Measurements from ENCODE around the gene UPK1B. TPM values are rescaled to one million over a fixed set of nuclear protein-coding genes. Genes with fewer than 3 reads are reported as not detected.

UPK1B gene
- total and polyA plus RNA-seq, 4 donors: 0.21 to 2.1 (median 0.56) TPM

DNA sequence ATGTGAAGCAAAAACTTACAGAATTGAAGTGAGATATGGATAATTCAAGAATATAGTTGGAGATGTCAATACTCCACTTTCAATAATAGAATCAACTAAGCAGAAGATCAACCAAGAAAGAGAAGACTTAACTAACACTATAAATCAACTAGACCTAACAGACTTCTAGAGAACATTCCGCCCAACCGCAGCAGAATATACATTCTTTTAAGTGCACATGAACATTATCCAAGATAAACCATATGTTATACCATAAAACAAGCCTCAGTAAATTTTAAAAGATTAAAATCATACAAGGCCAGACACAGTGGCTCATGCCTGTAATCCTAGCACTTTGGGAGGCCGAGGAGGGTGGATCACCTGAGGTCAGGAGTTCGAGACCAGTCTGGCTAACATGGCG, 32.9 kb upstream of the UPK1B start:
- H3K9me3 ChIP-seq (ENCODE audit: control insufficient read depth in 4 of 4, insufficient read depth in 3 of 4, low read length in 3 of 4): no peaks in the 10 kb centered on the region
- no peak overlapping the region for H3K27ac ChIP-seq (ENCODE audit: low read depth in 1 of 2, low read length in 1 of 2)
- H3K9ac ChIP-seq (ENCODE audit: insufficient read depth in 1 of 2, low read length in 2 of 2): no peak overlapping the region
- no peak for DNase-seq
- no peaks in the 10 kb centered on the region for H3K36me3 ChIP-seq (ENCODE audit: control insufficient read depth in 4 of 4, insufficient read depth in 4 of 4, low read length in 4 of 4)
- no peak overlapping the region for H3K4me3 ChIP-seq
- 92 to 98% methylated on average over 5 of the region's 5 CpGs for WGBS, 2 donors
- no peaks in the 10 kb centered on the region for H3K27me3 ChIP-seq (ENCODE audit: control insufficient read depth in 3 of 3, insufficient read depth in 3 of 3, low read length in 2 of 3)
- H3K4me1 ChIP-seq (ENCODE audit: control insufficient read depth in 5 of 5, insufficient read depth in 5 of 5, low read length in 5 of 5): no peaks in the 10 kb centered on the region
- no peak for ATAC-seq (ENCODE audit: insufficient read depth, low FRiP score)
- TF ChIP-seq, protein P1, sequence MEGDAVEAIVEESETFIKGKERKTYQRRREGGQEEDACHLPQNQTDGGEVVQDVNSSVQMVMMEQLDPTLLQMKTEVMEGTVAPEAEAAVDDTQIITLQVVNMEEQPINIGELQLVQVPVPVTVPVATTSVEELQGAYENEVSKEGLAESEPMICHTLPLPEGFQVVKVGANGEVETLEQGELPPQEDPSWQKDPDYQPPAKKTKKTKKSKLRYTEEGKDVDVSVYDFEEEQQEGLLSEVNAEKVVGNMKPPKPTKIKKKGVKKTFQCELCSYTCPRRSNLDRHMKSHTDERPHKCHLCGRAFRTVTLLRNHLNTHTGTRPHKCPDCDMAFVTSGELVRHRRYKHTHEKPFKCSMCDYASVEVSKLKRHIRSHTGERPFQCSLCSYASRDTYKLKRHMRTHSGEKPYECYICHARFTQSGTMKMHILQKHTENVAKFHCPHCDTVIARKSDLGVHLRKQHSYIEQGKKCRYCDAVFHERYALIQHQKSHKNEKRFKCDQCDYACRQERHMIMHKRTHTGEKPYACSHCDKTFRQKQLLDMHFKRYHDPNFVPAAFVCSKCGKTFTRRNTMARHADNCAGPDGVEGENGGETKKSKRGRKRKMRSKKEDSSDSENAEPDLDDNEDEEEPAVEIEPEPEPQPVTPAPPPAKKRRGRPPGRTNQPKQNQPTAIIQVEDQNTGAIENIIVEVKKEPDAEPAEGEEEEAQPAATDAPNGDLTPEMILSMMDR (IDR thresholded peaks at IDR 0.05; ENCODE audit: control extremely low read depth, extremely low read depth): no peak

DNA sequence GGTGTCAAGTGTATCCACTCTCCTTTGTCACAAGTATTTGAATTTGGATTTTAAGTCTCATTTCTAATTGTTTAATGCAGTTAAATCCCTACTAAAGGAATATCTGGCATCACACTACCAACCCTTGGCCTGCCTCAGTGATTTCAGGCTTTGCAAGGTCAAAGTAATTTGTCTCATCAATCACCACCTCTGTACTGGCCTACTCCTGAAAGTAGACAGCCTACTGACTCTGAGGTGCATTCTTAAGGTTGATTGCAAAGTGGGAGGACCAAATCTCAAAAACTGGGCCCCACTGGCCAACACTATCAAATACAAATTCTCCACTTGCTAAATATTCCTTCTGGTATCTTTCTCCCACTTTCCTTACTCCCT, 28.3 kb upstream of the UPK1B start:
- H3K36me3 ChIP-seq (ENCODE audit: control insufficient read depth in 4 of 4, insufficient read depth in 4 of 4, low read length in 4 of 4): no peaks in the 10 kb centered on the region
- DNase-seq: no peak

DNA sequence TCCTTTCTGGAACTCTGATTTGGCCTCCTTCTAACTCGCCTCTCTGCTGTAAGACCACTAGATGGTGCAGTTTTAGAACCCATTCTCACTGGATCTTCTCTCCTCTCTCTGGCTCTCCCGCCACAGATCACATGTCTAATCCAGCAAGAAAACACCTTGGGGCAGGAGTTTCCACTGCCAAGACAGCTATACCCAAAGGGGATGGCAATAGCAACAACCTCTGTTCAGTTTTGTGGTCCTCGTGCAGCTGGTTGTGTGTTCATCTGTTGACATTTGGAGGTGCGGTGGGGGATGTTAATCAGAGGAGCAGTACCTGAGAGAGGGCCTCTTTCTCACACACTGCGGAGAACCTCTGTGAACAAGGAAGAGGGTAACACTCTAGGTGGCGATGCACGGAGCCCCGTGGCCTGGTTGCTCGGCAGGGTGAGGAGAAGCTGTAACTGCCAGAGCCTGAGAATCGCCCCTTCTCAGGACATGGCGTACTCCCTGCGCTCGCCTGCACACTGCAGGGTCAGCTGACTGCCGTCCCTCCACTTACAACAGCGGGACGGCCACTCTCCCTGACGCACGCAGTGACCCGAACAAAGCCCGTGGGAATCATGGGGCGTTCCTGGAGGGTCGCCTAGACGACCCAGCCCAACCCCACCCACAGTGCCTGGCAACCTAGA, 27.8 kb upstream of the UPK1B start, which contains the start of gene TEX55:
TEX55 (plus strand) TSS at position 666 of the 668 bp plus-strand sequence. CDS start 25 bp downstream, outside the sequence.
- no peak within 1 kb of the TSS for H3K4me3 ChIP-seq
- no peak within 1 kb of the TSS for H3K9ac ChIP-seq (ENCODE audit: insufficient read depth in 1 of 2, low read length in 2 of 2)
- H3K36me3 ChIP-seq (ENCODE audit: control insufficient read depth in 4 of 4, insufficient read depth in 4 of 4, low read length in 4 of 4): no peaks in the 10 kb centered on the region
- 80 to 83% methylated on average over 23 of the region's 23 CpGs for WGBS, 2 donors
- H3K9me3 ChIP-seq (ENCODE audit: control insufficient read depth in 4 of 4, insufficient read depth in 3 of 4, low read length in 3 of 4): no peaks in the 10 kb centered on the region
- H3K4me1 ChIP-seq (ENCODE audit: control insufficient read depth in 5 of 5, insufficient read depth in 5 of 5, low read length in 5 of 5): no peaks in the 10 kb centered on the region
- no peak within 1 kb of the TSS for H3K27ac ChIP-seq (ENCODE audit: low read depth in 1 of 2, low read length in 1 of 2)
- no peaks in the 10 kb centered on the region for H3K27me3 ChIP-seq (ENCODE audit: control insufficient read depth in 3 of 3, insufficient read depth in 3 of 3, low read length in 2 of 3)
- DNase-seq (peak; percentile 17 to 61 (median 53)), ATAC-seq (ENCODE audit: insufficient read depth, low FRiP score) (peak; percentile 70)
- TF ChIP-seq, protein P1 (IDR thresholded peaks at IDR 0.05; ENCODE audit: control extremely low read depth, extremely low read depth): peak; percentile 19

More for the DNA sequence above, 28.3 kb upstream of the UPK1B start:
- Histone ChIP-seq H3K9ac (ENCODE audit: insufficient read depth in 1 of 2, low read length in 2 of 2) (no peak overlapping the region), H3K27ac (ENCODE audit: low read depth in 1 of 2, low read length in 1 of 2) (no peak overlapping the region), H3K9me3 (ENCODE audit: control insufficient read depth in 4 of 4, insufficient read depth in 3 of 4, low read length in 3 of 4) (no peaks in the 10 kb centered on the region), H3K27me3 (ENCODE audit: control insufficient read depth in 3 of 3, insufficient read depth in 3 of 3, low read length in 2 of 3) (no peaks in the 10 kb centered on the region), H3K4me3 (no peak overlapping the region), H3K4me1 (ENCODE audit: control insufficient read depth in 5 of 5, insufficient read depth in 5 of 5, low read length in 5 of 5) (no peaks in the 10 kb centered on the region)
- TF ChIP-seq, protein P1 (IDR thresholded peaks at IDR 0.05; ENCODE audit: control extremely low read depth, extremely low read depth): no peak
- no peak for ATAC-seq (ENCODE audit: insufficient read depth, low FRiP score)

Data from lung (tissue), 12 donors.